Fibroblast of the conjunctiva (primary cell): Measurements from ENCODE around the gene NLGN1.

ENCODE experiments used
- DNase-seq: peaks from one replicate; pipeline ENCODE4 v3.0.0-alpha.2; 2010; ENCODE audit warnings: low read depth

NLGN1 gene

GRCh38 chr3:173725507-173725906 is 328.0 kb downstream of the NLGN1 start:
- DNase-seq, result no peak

GRCh38 chr3:173730391-173730790 is 332.8 kb downstream of the NLGN1 start:
- no peak for DNase-seq

- no peak for DNase-seq
Observed at GRCh38 chr3:173732237-173732636, 334.7 kb downstream of the NLGN1 start.

GRCh38 chr3:173733029-173733652 is 335.6 kb downstream of the NLGN1 start:
- peak; percentile 37 for DNase-seq

GRCh38 chr3:173734473-173734872 is 336.9 kb downstream of the NLGN1 start:
- DNase-seq, result no peak

GRCh38 chr3:173734895-173735294 is 337.4 kb downstream of the NLGN1 start:
- no peak for DNase-seq

GRCh38 chr3:173735841-173736240 is 338.3 kb downstream of the NLGN1 start:
- DNase-seq, result no peak

GRCh38 chr3:173737167-173737808 is 339.7 kb downstream of the NLGN1 start:
- no peak for DNase-seq

- DNase-seq, result no peak
Observed at GRCh38 chr3:173739726-173740125, 342.2 kb downstream of the NLGN1 start.

GRCh38 chr3:173742491-173742890 is 344.9 kb downstream of the NLGN1 start:
- DNase-seq, result no peak

GRCh38 chr3:173743111-173743510 is 345.6 kb downstream of the NLGN1 start:
- no peak for DNase-seq

- no peak for DNase-seq
Observed at GRCh38 chr3:173743516-173743915, 346.0 kb downstream of the NLGN1 start.

- DNase-seq, result no peak
Observed at GRCh38 chr3:173744479-173744878, 346.9 kb downstream of the NLGN1 start.

- no peak for DNase-seq
Observed at GRCh38 chr3:173744895-173745294, 347.4 kb downstream of the NLGN1 start.

- DNase-seq, result peak; percentile 23
Observed at GRCh38 chr3:173745952-173746682, 348.6 kb downstream of the NLGN1 start.

GRCh38 chr3:173747427-173747826 is 349.9 kb downstream of the NLGN1 start:
- no peak for DNase-seq

GRCh38 chr3:173748105-173748504 is 350.6 kb downstream of the NLGN1 start:
- DNase-seq, result no peak

GRCh38 chr3:173750095-173750494 is 352.6 kb downstream of the NLGN1 start:
- peak; percentile 26 for DNase-seq

- DNase-seq, result no peak
Observed at GRCh38 chr3:173750591-173750990, 353.0 kb downstream of the NLGN1 start.

GRCh38 chr3:173753593-173753992 is 356.0 kb downstream of the NLGN1 start:
- no peak for DNase-seq

GRCh38 chr3:173755161-173755560 is 357.6 kb downstream of the NLGN1 start:
- DNase-seq, result no peak

- DNase-seq, result no peak
Observed at GRCh38 chr3:173761161-173761560, 363.6 kb downstream of the NLGN1 start.

GRCh38 chr3:173762501-173762900 is 365.0 kb downstream of the NLGN1 start:
- no peak for DNase-seq
